OCI-LY7 (cell line): ENCODE measurements around the gene GSK3A.

Experiments used
- EZH2phosphoT487 ChIP-seq: fragments of 200-600 bp; sonication (generic); IDR thresholded peaks from 2 replicates; pipeline ENCODE4 v1.6.1; 2018; ENCODE audit warnings: low read depth, borderline replicate concordance, mild to moderate bottlenecking, mixed run types, antibody characterized with exemption, low read length, moderate library complexity, mixed read lengths
- TF ChIP-seq, protein P1 (sequence below): fragments of 200-600 bp; sonication (generic); conservative IDR thresholded peaks from 2 replicates; pipeline ENCODE4 v1.5.1; 2014; ENCODE audit warnings: mild to moderate bottlenecking, antibody characterized with exemption, low read length, moderate library complexity, mixed read lengths

DNA sequence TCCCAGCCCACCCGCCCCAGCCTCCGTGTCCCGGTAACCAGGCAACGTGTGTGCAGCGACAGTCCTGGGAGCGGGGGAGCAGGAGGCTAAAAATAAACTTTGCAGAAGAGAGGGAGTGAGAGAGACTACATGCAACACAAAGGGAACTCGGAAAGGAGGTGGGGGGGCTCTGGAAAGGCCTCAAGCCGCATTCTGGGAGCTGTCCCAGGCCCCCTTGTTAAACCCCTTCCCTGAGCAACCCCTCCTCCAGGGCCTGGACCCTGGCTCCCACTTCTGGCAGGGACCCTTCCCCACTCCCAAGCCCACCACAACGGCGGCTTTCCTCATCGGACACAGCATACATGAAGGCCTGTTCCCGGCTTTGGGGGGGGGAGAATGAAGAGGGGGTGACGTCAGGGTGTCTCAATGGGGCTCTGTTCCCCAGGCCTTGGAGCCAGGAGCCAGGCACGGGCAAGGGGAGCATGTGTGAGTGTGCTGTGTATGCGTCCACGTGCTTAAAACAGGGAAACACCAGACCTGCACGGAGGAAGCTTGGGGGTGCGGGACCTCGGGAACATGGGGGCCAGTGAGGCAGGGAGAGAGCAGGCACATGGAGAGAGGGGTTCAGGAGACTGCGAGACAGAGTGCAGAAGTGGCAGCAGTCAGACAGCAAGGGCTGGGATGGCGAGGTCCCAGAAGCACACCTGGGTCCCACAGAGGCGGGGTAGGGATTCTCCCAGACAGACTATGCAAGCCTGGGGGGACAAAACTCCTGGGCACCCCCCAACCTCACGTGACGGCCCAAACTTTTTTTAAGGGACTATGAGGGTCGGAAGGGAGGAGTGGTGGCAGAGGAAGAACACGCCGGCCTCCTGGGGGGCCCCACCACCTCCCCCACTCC is 10.2 kb upstream of the GSK3A start:
- TF ChIP-seq EZH2phosphoT487, result no peak
- TF ChIP-seq, protein P1, sequence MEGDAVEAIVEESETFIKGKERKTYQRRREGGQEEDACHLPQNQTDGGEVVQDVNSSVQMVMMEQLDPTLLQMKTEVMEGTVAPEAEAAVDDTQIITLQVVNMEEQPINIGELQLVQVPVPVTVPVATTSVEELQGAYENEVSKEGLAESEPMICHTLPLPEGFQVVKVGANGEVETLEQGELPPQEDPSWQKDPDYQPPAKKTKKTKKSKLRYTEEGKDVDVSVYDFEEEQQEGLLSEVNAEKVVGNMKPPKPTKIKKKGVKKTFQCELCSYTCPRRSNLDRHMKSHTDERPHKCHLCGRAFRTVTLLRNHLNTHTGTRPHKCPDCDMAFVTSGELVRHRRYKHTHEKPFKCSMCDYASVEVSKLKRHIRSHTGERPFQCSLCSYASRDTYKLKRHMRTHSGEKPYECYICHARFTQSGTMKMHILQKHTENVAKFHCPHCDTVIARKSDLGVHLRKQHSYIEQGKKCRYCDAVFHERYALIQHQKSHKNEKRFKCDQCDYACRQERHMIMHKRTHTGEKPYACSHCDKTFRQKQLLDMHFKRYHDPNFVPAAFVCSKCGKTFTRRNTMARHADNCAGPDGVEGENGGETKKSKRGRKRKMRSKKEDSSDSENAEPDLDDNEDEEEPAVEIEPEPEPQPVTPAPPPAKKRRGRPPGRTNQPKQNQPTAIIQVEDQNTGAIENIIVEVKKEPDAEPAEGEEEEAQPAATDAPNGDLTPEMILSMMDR, result no peak
